A549 treated with RU486 at 1 μM for 4 hours (cell line): ENCODE data around the gene ZNF658. TPM values are rescaled to one million over a fixed set of nuclear protein-coding genes. Genes with fewer than 3 reads are reported as not detected.

ENCODE experiments used
- total RNA-seq: library from RNA; stranded (reverse); fragments of 200-300 nt; extraction: Qiagen RNA extraction; gene quantifications from 5 replicates; pipeline ENCODE4 v1.2.3, GENCODE V29; 2022; ENCODE audit warnings: low read depth

The ZNF658 gene
- total RNA-seq: 1.2 to 2.4 TPM (median 1.9 TPM) in 5 replicates

GRCh38 chr9:66900490-66901131 is at the start of gene ZNF658:
Gene ZNF658, plus strand, starts transcription at chr9:66900725. Its CDS starts 2,837 bp downstream, at chr9:66903562.

Other genes with a start within 250 kb of the ZNF658 start
- not detected in 5 replicates for gene SPATA31A3, start 91.8 kb downstream of the ZNF658 start, total RNA-seq